K562 (cell line): ENCODE measurements around the gene SCN4B. TPM values are rescaled to one million over a fixed set of nuclear protein-coding genes. Genes with fewer than 3 reads are reported as not detected.

Source experiments
- HMGN3 ChIP-seq: IDR thresholded peaks from 2 replicates; pipeline ENCODE4 v1.6.1; 2011; ENCODE audit warnings: borderline replicate concordance, low read depth, mild to moderate bottlenecking, mixed read lengths, low read length; ENCODE audit not compliant: insufficient read length; ENCODE audit errors: extremely low read depth
- PBX2 ChIP-seq, 2 experiments: IDR thresholded peaks in 1 of 2; conservative IDR thresholded peaks in 1 of 2; 2 replicates each; pipeline ENCODE4 v1.6.1; 2016; ENCODE audit warnings: low read depth in 2 of 2, mild to moderate bottlenecking in 1 of 2, missing compliant biosample characterization in 1 of 2, missing genetic modification characterization in 1 of 2, moderate library complexity in 1 of 2
- RAD21 ChIP-seq, 2 experiments: fragments of 250-450 bp in 1 of 2; fragments of 450-650 bp in 1 of 2; sonication (Bioruptor Pico) in 1 of 2; formaldehyde crosslinking in 1 of 2; IDR thresholded peaks in 1 of 2; conservative IDR thresholded peaks in 1 of 2; 2 replicates each; pipeline versions ENCODE4 v1.4.0 to v1.8.0; 2020 to 2022; ENCODE audit warnings: mild to moderate bottlenecking in 2 of 2, moderate library complexity in 1 of 2
- polyA plus RNA-seq, 8 experiments: library from polyadenylated mRNA; depleted of rRNA in 4 of 8; stranded (reverse) in 5 of 8; unstranded in 3 of 8; fragments of >200 nt; fragmentation: Nextera tagmentation in 2 of 8; fragmentation: Illumina TruSeq in 1 of 8; extraction: Ambion mirVana in 2 of 8; extraction: Trizol in 1 of 8; gene quantifications; 2 replicates each; pipeline versions ENCODE4 v1.2.1 to v1.2.3, GENCODE V29; 2011 to 2014; ENCODE audit warnings: inconsistent platforms in 1 of 8, missing spikeins in 1 of 8
- total RNA-seq, 7 experiments: library from RNA; depleted of rRNA in 6 of 7; stranded (reverse); fragments of >200 nt in 6 of 7; fragmentation: Illumina TruSeq in 2 of 7; extraction: Trizol in 2 of 7; gene quantifications; 2 replicates each; pipeline versions ENCODE4 v1.2.1 to v1.2.3, GENCODE V29; 2011 to 2021; ENCODE audit warnings: low replicate concordance in 1 of 7
- TF ChIP-seq, protein P1 (sequence below): fragments of 250-450 bp; sonication (Bioruptor Pico); IDR thresholded peaks from 2 replicates; pipeline ENCODE4 v1.5.0; 2021; ENCODE audit warnings: mild to moderate bottlenecking, borderline replicate concordance

Gene SCN4B
- total and polyA plus RNA-seq, 9 of the 15 experiments (the other 6 are each of a cell fraction or from before 2014, with no cell fraction given): 0.03 TPM; not detected in 8

- TF ChIP-seq, protein P1, sequence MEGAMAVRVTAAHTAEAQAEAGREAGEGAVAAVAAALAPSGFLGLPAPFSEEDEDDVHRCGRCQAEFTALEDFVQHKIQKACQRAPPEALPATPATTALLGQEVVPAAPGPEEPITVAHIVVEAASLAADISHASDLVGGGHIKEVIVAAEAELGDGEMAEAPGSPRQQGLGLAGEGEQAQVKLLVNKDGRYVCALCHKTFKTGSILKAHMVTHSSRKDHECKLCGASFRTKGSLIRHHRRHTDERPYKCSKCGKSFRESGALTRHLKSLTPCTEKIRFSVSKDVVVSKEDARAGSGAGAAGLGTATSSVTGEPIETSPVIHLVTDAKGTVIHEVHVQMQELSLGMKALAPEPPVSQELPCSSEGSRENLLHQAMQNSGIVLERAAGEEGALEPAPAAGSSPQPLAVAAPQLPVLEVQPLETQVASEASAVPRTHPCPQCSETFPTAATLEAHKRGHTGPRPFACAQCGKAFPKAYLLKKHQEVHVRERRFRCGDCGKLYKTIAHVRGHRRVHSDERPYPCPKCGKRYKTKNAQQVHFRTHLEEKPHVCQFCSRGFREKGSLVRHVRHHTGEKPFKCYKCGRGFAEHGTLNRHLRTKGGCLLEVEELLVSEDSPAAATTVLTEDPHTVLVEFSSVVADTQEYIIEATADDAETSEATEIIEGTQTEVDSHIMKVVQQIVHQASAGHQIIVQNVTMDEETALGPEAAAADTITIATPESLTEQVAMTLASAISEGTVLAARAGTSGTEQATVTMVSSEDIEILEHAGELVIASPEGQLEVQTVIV (CRISPR knock-in tag): no peak
- TF ChIP-seq PBX2 (CRISPR knock-in tag; IDR thresholded peaks at IDR 0.05; ENCODE audit: low read depth) (no peak), PBX2 (tag; conservative IDR thresholded peaks at IDR 0.05; ENCODE audit: low read depth) (no peak), HMGN3 (no peak), RAD21 (CRISPR knock-in tag; conservative IDR thresholded peaks at IDR 0.05 in 1 of 2, IDR thresholded peaks at IDR 0.05 in 1 of 2) (no peak)
These were observed 27.7 kb upstream of the SCN4B start (continued) for GRCh38 chr11:118180300-118180703.
